Measurements from ENCODE around the gene PYGB. TPM values are rescaled to one million over a fixed set of nuclear protein-coding genes. Genes with fewer than 3 reads are reported as not detected.

PYGB gene
- total RNA-seq, 1 experiment from 2014 or later, result 216 TPM

DNA sequence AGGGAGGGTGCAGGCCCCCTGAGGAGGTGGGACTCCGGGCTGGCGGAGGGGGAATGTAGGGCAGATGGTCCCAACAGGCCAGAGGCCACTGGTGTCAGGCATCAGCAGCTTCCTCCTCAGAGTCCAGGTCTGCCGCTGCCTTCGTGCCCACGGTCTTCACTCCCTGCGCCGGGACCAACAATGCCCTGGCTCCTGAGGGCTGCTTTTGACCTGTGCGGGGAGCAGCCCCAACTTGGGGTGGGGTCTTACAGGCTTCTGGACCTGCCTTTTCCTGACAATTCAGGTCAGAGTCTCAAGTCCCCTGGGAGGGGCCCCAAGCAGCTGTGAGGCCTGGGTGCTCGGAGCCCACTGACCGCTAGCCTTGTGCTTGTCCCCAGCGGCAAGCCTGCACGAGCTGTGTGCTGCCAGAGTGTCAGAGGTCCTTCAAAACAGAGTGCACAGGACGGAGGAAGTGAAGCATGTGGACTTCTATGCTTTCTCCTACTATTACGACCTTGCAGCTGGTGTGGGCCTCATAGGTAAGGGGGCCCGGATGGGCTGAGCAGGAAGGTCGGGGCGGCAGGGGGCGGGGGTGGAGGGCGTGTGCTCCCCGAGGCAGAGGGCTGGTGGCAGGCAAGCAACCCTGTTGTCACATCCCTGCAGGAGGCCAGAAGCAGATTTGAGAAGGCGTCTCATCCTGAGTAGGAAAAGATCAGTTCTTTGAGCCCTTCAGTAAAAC, 25.3 kb upstream of the PYGB start:
- H4K20me1 ChIP-seq (ENCODE audit: low read length), result no peaks in the 10 kb centered on the region
- ATAC-seq, result peak; percentile 8
- intact Hi-C loops (cut with micrococcal nuclease), result loop anchor here (1.0 to 2.0 kb wide), 2 partner anchors 24 to 28 kb away; no protein-coding TSS in a partner anchor
- peaks cover 36% of the 10 kb centered on the region for H3K4me1 ChIP-seq (ENCODE audit: insufficient read depth, low read length)
- no peak overlapping the region for H2AFZ ChIP-seq (ENCODE audit: low read length)
- no peaks in the 10 kb centered on the region for H3K9me2 ChIP-seq (replicated peaks; ENCODE audit: low read length)
- no peaks in the 10 kb centered on the region for H3F3A ChIP-seq (ENCODE audit: low read length, unreplicated experiment)
- no peak for TF ChIP-seq EZH2phosphoT487 (IDR thresholded peaks at IDR 0.05; ENCODE audit: borderline replicate concordance, low read length)
- no peak for TF ChIP-seq EZH2 (IDR thresholded peaks at IDR 0.05; ENCODE audit: low read length, unreplicated experiment)
- TF ChIP-seq, protein P1, sequence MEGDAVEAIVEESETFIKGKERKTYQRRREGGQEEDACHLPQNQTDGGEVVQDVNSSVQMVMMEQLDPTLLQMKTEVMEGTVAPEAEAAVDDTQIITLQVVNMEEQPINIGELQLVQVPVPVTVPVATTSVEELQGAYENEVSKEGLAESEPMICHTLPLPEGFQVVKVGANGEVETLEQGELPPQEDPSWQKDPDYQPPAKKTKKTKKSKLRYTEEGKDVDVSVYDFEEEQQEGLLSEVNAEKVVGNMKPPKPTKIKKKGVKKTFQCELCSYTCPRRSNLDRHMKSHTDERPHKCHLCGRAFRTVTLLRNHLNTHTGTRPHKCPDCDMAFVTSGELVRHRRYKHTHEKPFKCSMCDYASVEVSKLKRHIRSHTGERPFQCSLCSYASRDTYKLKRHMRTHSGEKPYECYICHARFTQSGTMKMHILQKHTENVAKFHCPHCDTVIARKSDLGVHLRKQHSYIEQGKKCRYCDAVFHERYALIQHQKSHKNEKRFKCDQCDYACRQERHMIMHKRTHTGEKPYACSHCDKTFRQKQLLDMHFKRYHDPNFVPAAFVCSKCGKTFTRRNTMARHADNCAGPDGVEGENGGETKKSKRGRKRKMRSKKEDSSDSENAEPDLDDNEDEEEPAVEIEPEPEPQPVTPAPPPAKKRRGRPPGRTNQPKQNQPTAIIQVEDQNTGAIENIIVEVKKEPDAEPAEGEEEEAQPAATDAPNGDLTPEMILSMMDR (conservative IDR thresholded peaks at IDR 0.05; ENCODE audit: low read depth, low read length), result no peak
- H3K9me3 ChIP-seq (ENCODE audit: low read length), result no peaks in the 10 kb centered on the region
- peaks cover 32% of the 10 kb centered on the region for H3K36me3 ChIP-seq (ENCODE audit: low read depth, low read length)
- DNase-seq, result no peak
- H3K27me3 ChIP-seq (ENCODE audit: low read length), result no peaks in the 10 kb centered on the region
- POLR2A ChIA-PET (ENCODE audit: unreplicated experiment), result interaction anchor here (0.5 to 1.5 kb wide), 2 partner anchors 13 to 25 kb away, joined by 4 to 32 read pairs; partner anchors contain the start of gene PYGB
- H3K9ac ChIP-seq (ENCODE audit: low read length), result peak overlapping the region; percentile 77
- BruUV-seq (replicated peaks), result TSS peak; percentile 65
- H3K4me3 ChIP-seq (ENCODE audit: low read length), result no peak overlapping the region
- 0 out of 2 replicates have a peak overlapping the region, but pooled peaks have one; percentile 10 for H3K4me2 ChIP-seq (ENCODE audit: low read length)
- H3K79me2 ChIP-seq (ENCODE audit: low read length), result 0 out of 2 replicates have a peak, but pooled peaks cover 7% of the 10 kb centered on the region
- H3K27ac ChIP-seq (ENCODE audit: low read length), result peak overlapping the region; percentile 95
- CTCF ChIA-PET, result interaction anchor here (1.2 to 1.9 kb wide), 3 partner anchors 10 to 87 kb away, joined by 3 to 32 read pairs (median 14); partner anchors contain the start of gene PYGB

GRCh38 chr20:25223179-25223661, 24.7 kb upstream of the PYGB start:
- Histone ChIP-seq H4K20me1 (ENCODE audit: low read length) (no peaks in the 10 kb centered on the region), H3K27me3 (ENCODE audit: low read length) (no peaks in the 10 kb centered on the region), H3K36me3 (ENCODE audit: low read depth, low read length) (peaks cover 27% of the 10 kb centered on the region; the same call in 1 of the 2 replicates), H3K4me1 (ENCODE audit: insufficient read depth, low read length) (peaks cover 38% of the 10 kb centered on the region), H3F3A (ENCODE audit: low read length, unreplicated experiment) (no peaks in the 10 kb centered on the region), H3K27ac (ENCODE audit: low read length) (peak overlapping the region; percentile 95), H3K9me3 (ENCODE audit: low read length) (no peaks in the 10 kb centered on the region), H3K4me3 (ENCODE audit: low read length) (no peak overlapping the region), H3K9me2 (replicated peaks; ENCODE audit: low read length) (no peaks in the 10 kb centered on the region), H3K79me2 (ENCODE audit: low read length) (0 out of 2 replicates have a peak, but pooled peaks cover 7% of the 10 kb centered on the region), H2AFZ (ENCODE audit: low read length) (no peak overlapping the region), H3K9ac (ENCODE audit: low read length) (peak overlapping the region; percentile 77), H3K4me2 (ENCODE audit: low read length) (peak overlapping the region; percentile 65)
- POLR2A ChIA-PET (ENCODE audit: unreplicated experiment), result interaction anchor here (0.5 to 1.5 kb wide), 3 partner anchors 13 to 156 kb away, joined by 4 to 32 read pairs (median 19); partner anchors contain the start of gene PYGB
- BruUV-seq (replicated peaks), result no TSS peak
- intact Hi-C loops (cut with micrococcal nuclease), result loop anchor here (1.0 to 2.0 kb wide), 2 partner anchors 24 to 27 kb away; no protein-coding TSS in a partner anchor
- TF ChIP-seq EZH2phosphoT487 (IDR thresholded peaks at IDR 0.05; ENCODE audit: borderline replicate concordance, low read length) (no peak), EZH2 (IDR thresholded peaks at IDR 0.05; ENCODE audit: low read length, unreplicated experiment) (no peak)
- TF ChIP-seq, protein P1 (conservative IDR thresholded peaks at IDR 0.05; ENCODE audit: low read depth, low read length), result peak; percentile 73
- DNase-seq (peak; percentile 99), ATAC-seq (peak; percentile 94)
- CTCF ChIA-PET, result interaction anchor here (0.6 to 1.9 kb wide), 5 partner anchors 10 to 86 kb away, joined by 3 to 32 read pairs (median 5); partner anchors contain the start of gene PYGB

All from PC-3 (cell line).